GM13976 (cell line): ENCODE data around the gene CARF.

Source experiments
- DNase-seq: peaks from one replicate; pipeline ENCODE4 v3.0.0; 2012; ENCODE audit warnings: low spot score
- in situ Hi-C: fragments of 300-500 bp; cut with MboI; formaldehyde crosslinking; loops from one replicate; pipeline ENCODE4 v1.12.0; 2022; ENCODE audit warnings: low sequenced_read_pairs, mixed read lengths, inconsistent platforms; ENCODE audit not compliant: unreplicated experiment
- TF ChIP-seq, protein P1 (sequence below): IDR thresholded peaks from 2 replicates; pipeline ENCODE4 v1.5.1; 2012; ENCODE audit warnings: borderline replicate concordance, mild to moderate bottlenecking; ENCODE audit not compliant: insufficient read depth; ENCODE audit errors: extremely low read depth, missing control alignments, control extremely low read depth

CARF gene

GRCh38 chr2:203002054-203002821 is 90.2 kb downstream of the CARF start:
- DNase-seq: no peak
- in situ Hi-C loops: no loop called here
- TF ChIP-seq, protein P1, sequence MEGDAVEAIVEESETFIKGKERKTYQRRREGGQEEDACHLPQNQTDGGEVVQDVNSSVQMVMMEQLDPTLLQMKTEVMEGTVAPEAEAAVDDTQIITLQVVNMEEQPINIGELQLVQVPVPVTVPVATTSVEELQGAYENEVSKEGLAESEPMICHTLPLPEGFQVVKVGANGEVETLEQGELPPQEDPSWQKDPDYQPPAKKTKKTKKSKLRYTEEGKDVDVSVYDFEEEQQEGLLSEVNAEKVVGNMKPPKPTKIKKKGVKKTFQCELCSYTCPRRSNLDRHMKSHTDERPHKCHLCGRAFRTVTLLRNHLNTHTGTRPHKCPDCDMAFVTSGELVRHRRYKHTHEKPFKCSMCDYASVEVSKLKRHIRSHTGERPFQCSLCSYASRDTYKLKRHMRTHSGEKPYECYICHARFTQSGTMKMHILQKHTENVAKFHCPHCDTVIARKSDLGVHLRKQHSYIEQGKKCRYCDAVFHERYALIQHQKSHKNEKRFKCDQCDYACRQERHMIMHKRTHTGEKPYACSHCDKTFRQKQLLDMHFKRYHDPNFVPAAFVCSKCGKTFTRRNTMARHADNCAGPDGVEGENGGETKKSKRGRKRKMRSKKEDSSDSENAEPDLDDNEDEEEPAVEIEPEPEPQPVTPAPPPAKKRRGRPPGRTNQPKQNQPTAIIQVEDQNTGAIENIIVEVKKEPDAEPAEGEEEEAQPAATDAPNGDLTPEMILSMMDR: no peak

- TF ChIP-seq, protein P1: no peak
- DNase-seq: no peak
- in situ Hi-C loops: no loop called here
Observed at GRCh38 chr2:203003716-203004115, 91.6 kb downstream of the CARF start.

DNA sequence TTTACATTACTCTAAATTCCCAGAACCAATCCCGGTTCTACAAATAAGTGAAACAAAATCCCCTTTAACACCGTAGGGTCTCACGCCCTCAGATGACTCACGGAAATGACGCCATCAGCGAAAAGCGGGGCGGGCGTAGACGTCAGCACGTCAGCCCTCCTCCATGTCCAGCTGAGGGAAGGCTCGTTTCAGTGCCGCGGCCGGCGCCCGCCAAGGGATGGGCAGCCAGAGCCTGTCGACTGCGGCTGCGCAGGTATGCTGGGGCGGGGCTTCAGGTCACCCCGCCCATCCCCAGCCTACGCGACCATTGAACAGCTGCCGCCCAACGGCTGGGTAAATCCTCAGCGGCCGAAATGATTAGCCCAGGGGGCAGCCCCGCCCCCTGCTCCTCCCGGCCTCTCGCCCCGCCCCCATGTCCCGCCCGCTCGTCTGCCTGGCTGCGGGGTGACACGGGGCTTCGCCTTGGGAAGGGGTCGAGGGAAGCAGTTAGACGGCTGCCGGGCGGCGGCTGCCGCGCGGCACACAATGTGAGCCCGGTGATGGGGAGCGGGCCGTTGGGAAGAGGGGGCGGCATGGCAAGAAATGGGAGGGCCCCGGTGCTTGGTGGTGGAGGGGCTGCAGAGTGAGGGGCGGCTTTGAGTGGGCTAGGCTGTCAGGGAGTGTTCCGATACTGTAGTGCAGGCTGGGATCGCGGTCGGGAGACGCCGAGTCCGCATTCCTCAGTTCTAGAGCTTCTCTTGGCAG is 102.6 kb downstream of the CARF start, which contains the start of gene NBEAL1:
NBEAL1 (plus strand) TSS at position 420 of the 744 bp plus-strand sequence. CDS start 1,510 bp downstream, outside the sequence.
- in situ Hi-C loops: no loop called here
- TF ChIP-seq, protein P1: no peak
- peak; percentile 97 for DNase-seq

GRCh38 chr2:203016716-203017115 is 104.6 kb downstream of the CARF start:
- in situ Hi-C loops: no loop called here
- TF ChIP-seq, protein P1: no peak
- no peak for DNase-seq

DNA sequence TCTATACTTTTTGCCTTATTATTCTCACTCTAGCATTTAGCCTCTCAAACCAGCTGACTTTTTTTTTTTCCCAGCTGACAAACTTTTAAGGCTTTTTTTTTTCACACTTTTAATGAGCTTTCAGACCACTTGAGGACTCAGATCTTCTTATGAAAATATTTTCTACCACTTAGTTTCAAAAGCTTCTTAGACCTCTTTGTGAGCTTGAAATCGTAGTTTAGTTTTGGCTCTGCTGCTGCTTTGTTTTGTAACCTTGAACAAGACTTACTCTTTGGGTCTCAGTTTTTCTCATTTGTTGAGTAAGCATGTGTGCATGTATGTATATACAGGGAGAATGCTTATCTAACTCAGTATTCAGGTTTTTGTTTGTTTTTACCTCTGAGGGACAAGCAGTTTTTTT is 106.1 kb downstream of the CARF start:
- TF ChIP-seq, protein P1: no peak
- in situ Hi-C loops: no loop called here
- DNase-seq: no peak

DNA sequence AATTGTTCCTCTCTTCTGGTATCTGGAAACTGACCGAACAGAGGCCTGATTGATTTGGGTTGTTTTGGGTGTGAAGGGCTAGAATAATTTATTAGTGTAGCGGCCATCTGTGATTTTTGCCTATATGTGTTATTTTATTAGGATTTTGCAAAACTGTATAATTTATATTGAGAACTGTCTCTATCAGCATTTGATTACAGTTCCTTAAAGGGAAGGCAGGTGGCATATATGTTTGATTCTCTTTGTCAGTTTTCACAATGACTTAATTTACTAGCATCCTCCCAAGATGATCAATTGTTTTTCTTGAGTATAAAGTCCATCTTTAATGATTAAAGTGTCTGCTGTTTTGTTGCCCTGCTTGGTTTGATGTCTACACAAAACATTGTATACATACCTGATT is 107.1 kb downstream of the CARF start:
- DNase-seq: no peak
- TF ChIP-seq, protein P1: no peak
- in situ Hi-C loops: no loop called here
